Type B pancreatic cell (in vitro differentiated cells): ENCODE results near the gene DTWD1. TPM values are rescaled to one million over a fixed set of nuclear protein-coding genes. Genes with fewer than 3 reads are reported as not detected.

Experiments
- DNase-seq: peaks from one replicate; pipeline ENCODE4 v3.0.0; 2021; ENCODE audit warnings: mixed read lengths; ENCODE audit not compliant: unreplicated experiment; ENCODE audit errors: extremely low spot score
- H3K27ac Mint-ChIP-seq: 2 replicates; pipeline ENCODE4 v1.8.0; 2021; ENCODE audit warnings: mild to moderate bottlenecking, mixed read lengths
- H3K27me3 Mint-ChIP-seq: 2 replicates; pipeline ENCODE4 v1.8.0; 2021; ENCODE audit warnings: mixed read lengths
- H3K36me3 Mint-ChIP-seq: 2 replicates; pipeline ENCODE4 v1.8.0; 2021; ENCODE audit warnings: mixed read lengths
- H3K4me1 Mint-ChIP-seq: one replicate; pipeline ENCODE4 v1.8.0; 2021; ENCODE audit warnings: mixed read lengths; ENCODE audit not compliant: unreplicated experiment
- H3K4me3 Mint-ChIP-seq: 2 replicates; pipeline ENCODE4 v1.8.0; 2021; ENCODE audit warnings: mild to moderate bottlenecking, mixed read lengths
- H3K9me3 Mint-ChIP-seq: 2 replicates; pipeline ENCODE4 v1.8.0; 2021; ENCODE audit warnings: mixed read lengths
- CTCF ChIP-seq: fragments of 200-600 bp; sonication (generic); conservative IDR thresholded peaks from 2 replicates; pipeline ENCODE4 v1.5.0; 2021; ENCODE audit warnings: antibody characterized with exemption, mild to moderate bottlenecking
- total RNA-seq: library from RNA; stranded (reverse); gene quantifications from 2 replicates; pipeline ENCODE4 v1.2.1, GENCODE V29; 2021; ENCODE audit warnings: low replicate concordance

The DTWD1 gene
- total RNA-seq, 1 donor from 2014 or later = 33.2 TPM

- Mint-ChIP-seq H3K4me1 (peaks cover 2% of the 10 kb centered on the region), H3K27ac (no peak overlapping the region), H3K4me3 (no peak overlapping the region), H3K9me3 (peaks cover 4% of the 10 kb centered on the region), H3K27me3 (no peaks in the 10 kb centered on the region), H3K36me3 (peaks cover 40% of the 10 kb centered on the region)
- no peak for DNase-seq
- TF ChIP-seq CTCF = no peak
Observed at GRCh38 chr15:49628379-49628778, 7.5 kb downstream of the DTWD1 start.

- Mint-ChIP-seq H3K4me3 (peak overlapping the region; percentile 4), H3K4me1 (peaks cover 7% of the 10 kb centered on the region), H3K9me3 (no peaks in the 10 kb centered on the region), H3K27me3 (no peaks in the 10 kb centered on the region), H3K36me3 (peaks cover 23% of the 10 kb centered on the region), H3K27ac (peak overlapping the region; percentile 63)
- TF ChIP-seq CTCF = no peak
- DNase-seq = no peak
Observed at GRCh38 chr15:49637857-49638256, 17.0 kb downstream of the DTWD1 start.

- no peaks in the 10 kb centered on the region for H3K27me3 Mint-ChIP-seq
- no peak for TF ChIP-seq CTCF
- H3K36me3 Mint-ChIP-seq = peaks cover 16% of the 10 kb centered on the region
- peaks cover 22% of the 10 kb centered on the region for H3K4me1 Mint-ChIP-seq
- no peaks in the 10 kb centered on the region for H3K9me3 Mint-ChIP-seq
- H3K27ac Mint-ChIP-seq = no peak overlapping the region
- DNase-seq = no peak
- no peak overlapping the region for H3K4me3 Mint-ChIP-seq
Observed at GRCh38 chr15:49644364-49644794, 23.5 kb downstream of the DTWD1 start.

- no peak for TF ChIP-seq CTCF
- Mint-ChIP-seq H3K9me3 (no peaks in the 10 kb centered on the region), H3K4me3 (no peak overlapping the region), H3K4me1 (peaks cover 22% of the 10 kb centered on the region), H3K27ac (no peak overlapping the region), H3K36me3 (peaks cover 16% of the 10 kb centered on the region), H3K27me3 (no peaks in the 10 kb centered on the region)
- no peak for DNase-seq
Observed at GRCh38 chr15:49645277-49645676, 24.4 kb downstream of the DTWD1 start.

- peak overlapping the region; percentile 12 for H3K27ac Mint-ChIP-seq
- no peak for DNase-seq
Observed at GRCh38 chr15:49645941-49646340, 25.1 kb downstream of the DTWD1 start.

More at GRCh38 chr15:49645941-49646340, 25.1 kb downstream of the DTWD1 start:
- no peaks in the 10 kb centered on the region for H3K27me3 Mint-ChIP-seq
- no peak for TF ChIP-seq CTCF
- peaks cover 16% of the 10 kb centered on the region for H3K36me3 Mint-ChIP-seq
- peaks cover 3% of the 10 kb centered on the region for H3K9me3 Mint-ChIP-seq
- H3K4me1 Mint-ChIP-seq = peaks cover 22% of the 10 kb centered on the region
- no peak overlapping the region for H3K4me3 Mint-ChIP-seq
